Cerebellar cortex (tissue), 1 donor: Measurements from ENCODE around the gene PDF.
"Not testable (repeated sequence)": the region's sequence is repeated elsewhere in the genome, so short reads cannot be mapped to it uniquely, and the experiment has no call there.

Experiments used
- DNase-seq: peaks from one replicate; pipeline ENCODE4 v3.0.0-alpha.2; 2015; ENCODE audit warnings: low spot score

The PDF gene

GRCh38 chr16:69330286-69331109 lies at the start of gene PDF:
Gene PDF (minus strand): TSS chr16:69330588. CDS start chr16:69330570, 18 bp downstream.
- peak; percentile 93 for DNase-seq

- no peak for DNase-seq
These were observed 48.4 kb upstream of the PDF start for GRCh38 chr16:69378760-69379159.

GRCh38 chr16:69378036-69378435 lies 47.6 kb upstream of the PDF start:
- DNase-seq: no peak

- no peak for DNase-seq
These were observed 46.1 kb upstream of the PDF start for GRCh38 chr16:69376393-69377059.

- no peak for DNase-seq
These were observed 42.6 kb upstream of the PDF start for GRCh38 chr16:69373019-69373418.

GRCh38 chr16:69371564-69371963 lies 41.2 kb upstream of the PDF start:
- no peak for DNase-seq

- DNase-seq: no peak
These were observed 38.5 kb upstream of the PDF start for GRCh38 chr16:69368866-69369265.

GRCh38 chr16:69367980-69368379 lies 37.6 kb upstream of the PDF start:
- no peak for DNase-seq

GRCh38 chr16:69366431-69366830 lies 36.0 kb upstream of the PDF start:
- DNase-seq: no peak

GRCh38 chr16:69365901-69366300 lies 35.5 kb upstream of the PDF start:
- no peak for DNase-seq

- no peak for DNase-seq
These were observed 33.7 kb upstream of the PDF start for GRCh38 chr16:69364088-69364487.

GRCh38 chr16:69363281-69363717 lies 32.9 kb upstream of the PDF start:
- DNase-seq: no peak

- not testable (repeated sequence) for DNase-seq
These were observed 29.7 kb upstream of the PDF start for GRCh38 chr16:69360070-69360469.

- DNase-seq: peak; percentile 57
These were observed 21.1 kb upstream of the PDF start, which contains the start of gene TMED6 for GRCh38 chr16:69351309-69352027. Gene TMED6 (minus strand): TSS chr16:69351786. CDS start chr16:69351753, 33 bp downstream.

- DNase-seq: no peak
These were observed 20.2 kb upstream of the PDF start for GRCh38 chr16:69350536-69351133.

GRCh38 chr16:69349536-69349935 lies 19.1 kb upstream of the PDF start:
- no peak for DNase-seq

- DNase-seq: no peak
These were observed 17.8 kb upstream of the PDF start for GRCh38 chr16:69348222-69348621.

- DNase-seq: no peak
These were observed 16.3 kb upstream of the PDF start for GRCh38 chr16:69346683-69347082.

GRCh38 chr16:69345923-69346322 lies 15.5 kb upstream of the PDF start:
- DNase-seq: no peak

- no peak for DNase-seq
These were observed 13.8 kb upstream of the PDF start for GRCh38 chr16:69344171-69344570.

- no peak for DNase-seq
These were observed 9.8 kb upstream of the PDF start for GRCh38 chr16:69340095-69340644.
